Karpas-422 (cell line): ENCODE results near the gene MAPK6. TPM values are rescaled to one million over a fixed set of nuclear protein-coding genes. Genes with fewer than 3 reads are reported as not detected.
A peak's percentile ranks its signal among the peaks of the same experiment; 100 is the strongest.

Experiments used
- DNase-seq: peaks from one replicate; pipeline ENCODE4 v3.0.0-alpha.2; 2015
- H2AFZ ChIP-seq: fragments of 200-600 bp; sonication (generic); 2 replicates; pipeline ENCODE4 v1.6.1; 2014; ENCODE audit warnings: antibody characterized with exemption, low read length, mixed read lengths
- H3K27ac ChIP-seq: fragments of 200-600 bp; sonication (generic); 2 replicates; pipeline ENCODE4 v1.5.1; 2014; ENCODE audit warnings: mild to moderate bottlenecking, low read length, moderate library complexity
- H3K27me3 ChIP-seq: fragments of 200-600 bp; sonication (generic); 2 replicates; pipeline ENCODE4 v1.6.1; 2014; ENCODE audit warnings: low read length, mixed read lengths
- H3K36me3 ChIP-seq: fragments of 200-600 bp; sonication (generic); 2 replicates; pipeline ENCODE4 v1.6.1; 2014; ENCODE audit warnings: low read length, mixed read lengths; ENCODE audit not compliant: insufficient read depth
- H3K4me1 ChIP-seq: fragments of 200-600 bp; sonication (generic); 2 replicates; pipeline ENCODE4 v1.6.1; 2014; ENCODE audit warnings: mild to moderate bottlenecking, low read length, mixed read lengths
- H3K4me2 ChIP-seq: fragments of 200-600 bp; sonication (generic); 2 replicates; pipeline ENCODE4 v1.6.1; 2014; ENCODE audit warnings: low read length, low read depth, mild to moderate bottlenecking; ENCODE audit not compliant: poor library complexity, severe bottlenecking
- H3K4me3 ChIP-seq: fragments of 200-600 bp; sonication (generic); 2 replicates; pipeline ENCODE4 v1.5.1; 2014; ENCODE audit warnings: mild to moderate bottlenecking, antibody characterized with exemption, low read length, mixed read lengths
- H3K79me2 ChIP-seq: fragments of 200-600 bp; sonication (generic); 2 replicates; pipeline ENCODE4 v1.6.1; 2014; ENCODE audit warnings: mild to moderate bottlenecking, low read length, mixed read lengths
- H3K9ac ChIP-seq: fragments of 200-600 bp; sonication (generic); 2 replicates; pipeline ENCODE4 v1.6.0; 2014; ENCODE audit warnings: low read length
- H3K9me2 ChIP-seq: fragments of 200-600 bp; sonication (generic), shearing (Covaris generic); replicated peaks from 2 replicates; pipeline ENCODE4 v1.6.0; 2014; ENCODE audit warnings: mild to moderate bottlenecking, low read length, moderate library complexity; ENCODE audit not compliant: insufficient read depth
- H3K9me3 ChIP-seq: fragments of 300-700, 200-600 bp; sonication (generic); 2 replicates; pipeline ENCODE4 v1.6.1; 2014; ENCODE audit warnings: low read length, mixed read lengths
- H4K20me1 ChIP-seq: fragments of 200-600 bp; sonication (generic); 2 replicates; pipeline ENCODE4 v1.6.1; 2014; ENCODE audit warnings: mild to moderate bottlenecking, antibody characterized with exemption, low read length, low read depth; ENCODE audit not compliant: insufficient read depth
- total RNA-seq: library from RNA; depleted of rRNA; stranded (reverse); fragments of >200 nt; shearing (Covaris generic); gene quantifications from 2 replicates; pipeline ENCODE4 v1.2.3, GENCODE V29; 2014; ENCODE audit warnings: low replicate concordance

MAPK6 gene
- total RNA-seq, 1 experiment from 2014 or later: 24.7 TPM

DNA sequence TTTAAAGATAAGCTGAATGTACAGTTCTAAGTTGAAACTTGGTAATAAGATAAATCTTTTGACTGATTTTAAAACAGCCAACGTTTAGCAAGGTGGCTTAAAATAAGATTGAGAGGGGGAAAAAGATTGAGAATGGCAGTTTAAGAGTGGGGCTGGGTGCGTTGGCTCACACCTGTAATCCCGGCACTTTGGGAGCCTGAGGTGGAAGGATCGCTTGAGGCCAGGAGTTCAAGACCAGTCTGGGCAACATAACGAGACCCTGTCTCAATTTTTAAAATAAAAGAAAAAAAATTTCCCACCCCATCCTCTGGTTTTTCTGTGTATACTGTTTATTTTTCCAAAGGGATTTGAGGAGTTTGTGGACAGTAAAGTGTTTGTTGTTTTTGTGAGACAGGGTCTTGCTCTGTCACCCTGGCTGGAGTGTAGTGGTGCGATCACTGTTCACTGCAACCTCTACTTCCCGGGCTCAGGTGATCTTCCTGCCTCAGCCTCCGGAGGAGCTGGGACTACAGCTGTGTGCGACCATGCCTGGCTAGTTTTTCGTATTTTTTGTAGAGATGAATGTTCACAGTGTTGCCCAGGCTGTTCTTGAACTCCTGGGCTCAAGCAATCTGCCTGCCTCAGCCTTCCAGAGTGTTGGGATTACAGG, 3.0 kb downstream of the MAPK6 start:
- H3K27ac ChIP-seq: peak overlapping the region; percentile 87
- peak overlapping the region; percentile 95 for H3K4me2 ChIP-seq
- no peaks in the 10 kb centered on the region for H3K27me3 ChIP-seq
- H3K9me3 ChIP-seq: no peaks in the 10 kb centered on the region
- H3K9me2 ChIP-seq: no peaks in the 10 kb centered on the region
- peak overlapping the region; percentile 88 for H3K4me3 ChIP-seq
- peaks cover 77% of the 10 kb centered on the region for H3K79me2 ChIP-seq
- H2AFZ ChIP-seq: no peak overlapping the region
- no peaks in the 10 kb centered on the region for H3K36me3 ChIP-seq
- DNase-seq: no peak
- peak overlapping the region; percentile 80 for H3K9ac ChIP-seq
- H3K4me1 ChIP-seq: peaks cover 26% of the 10 kb centered on the region
- H4K20me1 ChIP-seq: peaks cover 4% of the 10 kb centered on the region; the same call in 1 of the 2 replicates

DNA sequence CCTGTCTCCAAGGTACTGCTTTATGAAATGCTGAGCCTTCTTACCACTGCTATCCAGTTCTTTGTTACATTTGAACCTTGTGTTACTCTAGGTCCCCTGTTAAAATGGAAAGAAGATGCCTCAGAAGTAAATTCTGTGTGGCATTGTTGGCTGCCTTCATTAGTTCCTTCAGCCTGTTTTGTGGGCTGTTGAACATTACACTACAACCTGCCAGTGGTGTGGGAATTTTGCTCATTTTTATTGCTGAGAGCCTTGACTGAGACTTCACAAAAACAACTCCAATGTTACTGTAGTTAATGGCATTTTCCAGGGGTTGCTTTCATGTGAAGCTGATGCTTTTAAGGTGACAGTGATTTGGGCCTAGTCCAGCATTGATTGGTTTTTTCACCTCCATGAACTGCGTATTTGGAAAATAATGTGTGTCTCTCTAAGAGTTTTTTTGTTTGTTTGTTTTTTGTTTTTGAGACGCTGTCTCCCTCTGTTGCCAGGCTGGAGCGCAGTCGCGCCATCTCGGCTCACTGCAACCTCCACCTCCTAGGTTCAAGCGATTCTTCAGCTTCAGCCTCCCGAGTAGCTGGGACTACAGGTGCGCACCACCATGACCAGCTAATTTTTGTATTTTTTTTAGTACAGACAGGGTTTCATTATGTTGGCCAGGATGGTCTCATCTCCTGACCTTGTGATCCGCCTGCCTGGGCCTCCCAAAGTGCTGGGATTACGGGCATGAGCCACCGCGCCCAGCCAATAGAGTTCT, 4.3 kb downstream of the MAPK6 start:
- no peak overlapping the region for H3K4me3 ChIP-seq
- H3K36me3 ChIP-seq: 0 out of 2 replicates have a peak, but pooled peaks cover 2% of the 10 kb centered on the region
- no peak for DNase-seq
- H3K9me2 ChIP-seq: no peaks in the 10 kb centered on the region
- peaks cover 4% of the 10 kb centered on the region; the same call in 1 of the 2 replicates for H4K20me1 ChIP-seq
- H2AFZ ChIP-seq: no peak overlapping the region
- H3K27me3 ChIP-seq: no peaks in the 10 kb centered on the region
- H3K4me1 ChIP-seq: peaks cover 26% of the 10 kb centered on the region
- H3K79me2 ChIP-seq: peaks cover 85% of the 10 kb centered on the region
- H3K9ac ChIP-seq: no peak overlapping the region
- H3K9me3 ChIP-seq: no peaks in the 10 kb centered on the region
- no peak overlapping the region for H3K4me2 ChIP-seq
- H3K27ac ChIP-seq: no peak overlapping the region

DNA sequence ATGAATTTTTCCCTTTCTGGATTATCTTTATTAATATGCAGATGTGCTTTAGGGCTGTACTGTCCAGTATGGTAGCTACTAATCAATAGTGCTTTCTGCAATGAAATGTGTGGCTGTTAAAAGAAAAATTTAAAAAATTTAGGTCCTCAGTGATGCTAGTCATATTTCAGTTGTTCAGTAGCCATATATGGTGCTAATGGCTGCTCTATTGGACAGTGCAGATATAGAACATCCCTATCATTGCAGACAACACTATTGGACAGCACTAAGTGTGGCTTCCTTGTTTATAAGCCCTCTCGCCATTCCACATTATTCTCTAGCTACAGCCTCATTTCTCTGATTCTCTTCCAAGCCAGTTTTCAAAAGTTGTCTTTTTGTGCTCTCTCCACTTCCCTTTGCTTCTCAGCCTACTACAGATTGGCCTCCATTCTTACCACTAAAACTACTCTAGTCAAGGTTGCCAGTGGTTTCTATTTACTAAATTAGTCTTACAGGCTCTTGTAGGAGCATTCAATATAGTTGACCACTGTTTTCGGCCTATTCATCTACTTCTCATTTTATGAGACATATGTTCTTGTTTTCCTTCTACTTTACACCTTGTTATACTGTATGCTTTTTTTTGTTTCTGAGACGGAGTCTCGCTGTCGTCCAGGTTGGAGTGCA, 9.5 kb downstream of the MAPK6 start:
- Histone ChIP-seq H3K79me2 (peaks cover 92% of the 10 kb centered on the region), H3K27ac (no peak overlapping the region), H3K9me3 (no peaks in the 10 kb centered on the region), H3K4me3 (no peak overlapping the region), H3K36me3 (peaks cover 14% of the 10 kb centered on the region), H3K4me2 (no peak overlapping the region), H2AFZ (no peak overlapping the region), H4K20me1 (0 out of 2 replicates have a peak, but pooled peaks cover 4% of the 10 kb centered on the region), H3K9ac (no peak overlapping the region), H3K4me1 (peaks cover 16% of the 10 kb centered on the region), H3K27me3 (no peaks in the 10 kb centered on the region), H3K9me2 (no peaks in the 10 kb centered on the region)
- no peak for DNase-seq

- Histone ChIP-seq H2AFZ (no peak overlapping the region), H3K79me2 (peaks cover 92% of the 10 kb centered on the region), H3K4me3 (no peak overlapping the region), H3K27ac (peak overlapping the region; percentile 59), H3K9me2 (no peaks in the 10 kb centered on the region), H3K4me1 (peaks cover 17% of the 10 kb centered on the region), H3K36me3 (peaks cover 14% of the 10 kb centered on the region), H3K9me3 (no peaks in the 10 kb centered on the region), H3K27me3 (no peaks in the 10 kb centered on the region), H3K9ac (peak overlapping the region; percentile 24; the same call in 1 of the 2 replicates), H3K4me2 (peak overlapping the region; percentile 36), H4K20me1 (0 out of 2 replicates have a peak, but pooled peaks cover 4% of the 10 kb centered on the region)
- DNase-seq: no peak
Measured at GRCh38 chr15:52030010-52030409, 11.0 kb downstream of the MAPK6 start.

DNA sequence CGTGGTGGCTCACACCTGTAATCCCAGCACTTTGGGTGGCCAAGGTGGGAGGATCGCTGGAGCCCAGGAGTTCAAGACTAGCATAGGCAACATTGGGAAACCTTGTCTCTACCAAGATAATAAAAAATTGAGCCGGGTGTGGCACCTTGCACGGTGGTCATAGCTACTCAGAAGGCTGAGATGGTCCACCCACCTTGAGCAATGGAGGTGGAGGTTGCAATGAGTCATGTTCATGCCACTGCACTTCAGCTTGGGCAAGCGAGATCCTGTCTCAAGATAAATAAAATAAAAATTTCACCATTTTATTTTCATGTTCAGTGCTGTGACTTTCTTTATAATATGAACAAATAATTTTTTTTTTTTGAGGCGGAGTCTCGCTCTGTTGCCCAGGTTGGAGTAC, 12.5 kb downstream of the MAPK6 start:
- Histone ChIP-seq H3K79me2 (peaks cover 92% of the 10 kb centered on the region), H3K9me3 (no peaks in the 10 kb centered on the region), H3K4me1 (peaks cover 31% of the 10 kb centered on the region), H3K4me2 (no peak overlapping the region), H3K36me3 (peaks cover 14% of the 10 kb centered on the region), H3K27ac (no peak overlapping the region), H3K9me2 (no peaks in the 10 kb centered on the region), H3K9ac (no peak overlapping the region), H3K4me3 (no peak overlapping the region), H4K20me1 (no peaks in the 10 kb centered on the region), H2AFZ (no peak overlapping the region), H3K27me3 (no peaks in the 10 kb centered on the region)
- DNase-seq: no peak

DNA sequence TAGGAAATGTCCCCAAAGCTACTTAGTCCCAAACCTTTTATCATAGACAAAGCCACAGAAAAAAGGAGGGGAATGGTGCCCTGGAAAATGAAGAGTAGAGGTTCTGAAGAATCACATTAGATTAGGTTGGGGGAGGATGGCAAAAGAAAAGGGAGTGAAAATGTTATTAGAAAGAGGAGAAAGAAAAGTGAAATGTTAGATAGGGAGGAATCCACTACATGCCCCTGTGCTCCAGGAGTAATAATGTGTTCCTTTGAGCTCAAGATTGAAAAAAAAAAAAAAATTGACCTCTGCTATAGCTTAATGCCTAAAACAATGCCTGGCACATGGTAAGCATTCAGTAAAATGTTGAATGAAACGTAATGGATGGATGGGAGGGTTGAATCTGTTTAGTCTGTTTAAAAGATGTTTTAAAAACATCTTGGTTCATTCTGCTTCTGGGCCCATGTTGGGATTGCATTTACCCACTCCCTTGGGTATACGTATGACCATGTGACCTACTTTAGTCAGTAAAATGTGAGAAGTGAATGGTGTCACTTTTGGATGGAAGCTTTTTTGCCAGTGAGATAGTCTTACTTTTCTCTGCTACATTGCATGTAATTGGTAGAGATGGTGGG, 19.0 kb downstream of the MAPK6 start:
- H3K4me2 ChIP-seq: peak overlapping the region; percentile 12
- H3K27me3 ChIP-seq: no peaks in the 10 kb centered on the region
- H4K20me1 ChIP-seq: no peaks in the 10 kb centered on the region

DNA sequence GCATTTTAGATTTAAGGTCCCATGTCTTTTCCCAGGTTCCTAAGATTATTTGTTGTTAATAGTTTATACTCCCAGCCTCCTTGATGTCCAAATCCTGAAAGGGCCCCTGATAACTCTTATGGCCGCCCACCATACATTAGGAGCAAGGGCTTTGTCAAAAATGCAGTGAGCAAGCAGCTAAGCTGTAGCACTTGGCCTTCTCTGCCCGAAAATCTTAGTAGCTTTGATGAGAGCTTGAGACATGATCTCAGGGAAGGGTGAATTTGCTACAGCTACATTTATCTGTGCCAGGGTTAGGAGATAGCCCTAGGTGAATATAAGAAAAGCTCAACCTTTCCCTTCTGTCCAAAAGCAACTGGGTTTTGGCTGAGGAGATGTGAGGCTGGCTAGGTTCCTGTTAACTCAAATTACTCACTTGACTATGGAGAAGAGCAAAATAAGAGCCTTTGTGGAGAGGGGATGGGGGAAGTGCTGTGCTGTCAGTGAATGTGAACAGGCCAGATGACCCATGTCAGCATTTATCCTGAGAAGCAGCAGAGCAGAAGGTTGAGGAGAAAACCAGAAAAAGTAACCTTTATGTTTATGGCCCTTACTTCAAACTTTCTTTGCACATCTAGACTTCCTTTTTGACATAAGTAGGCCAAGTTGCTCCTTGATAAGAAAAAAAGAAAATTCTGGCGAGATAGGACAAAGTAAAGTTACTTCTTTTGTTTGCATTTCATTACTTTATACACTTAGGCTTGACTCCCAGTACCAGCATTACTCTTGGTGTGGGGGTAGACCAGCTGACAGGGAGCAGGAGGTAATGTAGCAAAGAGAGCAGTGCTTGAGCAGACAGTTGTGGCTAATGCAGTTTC, 21.1 kb downstream of the MAPK6 start:
- Histone ChIP-seq H3K9me2 (no peaks in the 10 kb centered on the region), H3K4me3 (no peak overlapping the region), H3K79me2 (peaks cover 99% of the 10 kb centered on the region), H3K9me3 (no peaks in the 10 kb centered on the region), H3K4me2 (no peak overlapping the region), H3K27ac (peak overlapping the region; percentile 14; the same call in 1 of the 2 replicates), H2AFZ (no peak overlapping the region), H3K4me1 (peaks cover 67% of the 10 kb centered on the region), H3K36me3 (no peaks in the 10 kb centered on the region), H3K9ac (no peak overlapping the region), H4K20me1 (no peaks in the 10 kb centered on the region), H3K27me3 (no peaks in the 10 kb centered on the region)
- DNase-seq: no peak

More for the DNA sequence above, 19.0 kb downstream of the MAPK6 start:
- Histone ChIP-seq H3K9me3 (no peaks in the 10 kb centered on the region), H3K4me3 (no peak overlapping the region), H3K27ac (no peak overlapping the region), H2AFZ (no peak overlapping the region), H3K79me2 (peaks cover 100% of the 10 kb centered on the region), H3K36me3 (peaks cover 1% of the 10 kb centered on the region; the same call in 1 of the 2 replicates), H3K9ac (no peak overlapping the region), H3K4me1 (peaks cover 57% of the 10 kb centered on the region), H3K9me2 (no peaks in the 10 kb centered on the region)
- DNase-seq: no peak
